LNCAP (cell line): ENCODE measurements around the gene ALPI.

Experiments used
- TF ChIP-seq, protein P1 (sequence below): fragments of 450-650 bp; IDR thresholded peaks from 2 replicates; pipeline ENCODE4 v1.5.1; 2017; ENCODE audit warnings: mild to moderate bottlenecking

The ALPI gene

GRCh38 chr2:232420073-232420454, 35.9 kb upstream of the ALPI start:
- TF ChIP-seq, protein P1, sequence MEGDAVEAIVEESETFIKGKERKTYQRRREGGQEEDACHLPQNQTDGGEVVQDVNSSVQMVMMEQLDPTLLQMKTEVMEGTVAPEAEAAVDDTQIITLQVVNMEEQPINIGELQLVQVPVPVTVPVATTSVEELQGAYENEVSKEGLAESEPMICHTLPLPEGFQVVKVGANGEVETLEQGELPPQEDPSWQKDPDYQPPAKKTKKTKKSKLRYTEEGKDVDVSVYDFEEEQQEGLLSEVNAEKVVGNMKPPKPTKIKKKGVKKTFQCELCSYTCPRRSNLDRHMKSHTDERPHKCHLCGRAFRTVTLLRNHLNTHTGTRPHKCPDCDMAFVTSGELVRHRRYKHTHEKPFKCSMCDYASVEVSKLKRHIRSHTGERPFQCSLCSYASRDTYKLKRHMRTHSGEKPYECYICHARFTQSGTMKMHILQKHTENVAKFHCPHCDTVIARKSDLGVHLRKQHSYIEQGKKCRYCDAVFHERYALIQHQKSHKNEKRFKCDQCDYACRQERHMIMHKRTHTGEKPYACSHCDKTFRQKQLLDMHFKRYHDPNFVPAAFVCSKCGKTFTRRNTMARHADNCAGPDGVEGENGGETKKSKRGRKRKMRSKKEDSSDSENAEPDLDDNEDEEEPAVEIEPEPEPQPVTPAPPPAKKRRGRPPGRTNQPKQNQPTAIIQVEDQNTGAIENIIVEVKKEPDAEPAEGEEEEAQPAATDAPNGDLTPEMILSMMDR, result no peak

DNA sequence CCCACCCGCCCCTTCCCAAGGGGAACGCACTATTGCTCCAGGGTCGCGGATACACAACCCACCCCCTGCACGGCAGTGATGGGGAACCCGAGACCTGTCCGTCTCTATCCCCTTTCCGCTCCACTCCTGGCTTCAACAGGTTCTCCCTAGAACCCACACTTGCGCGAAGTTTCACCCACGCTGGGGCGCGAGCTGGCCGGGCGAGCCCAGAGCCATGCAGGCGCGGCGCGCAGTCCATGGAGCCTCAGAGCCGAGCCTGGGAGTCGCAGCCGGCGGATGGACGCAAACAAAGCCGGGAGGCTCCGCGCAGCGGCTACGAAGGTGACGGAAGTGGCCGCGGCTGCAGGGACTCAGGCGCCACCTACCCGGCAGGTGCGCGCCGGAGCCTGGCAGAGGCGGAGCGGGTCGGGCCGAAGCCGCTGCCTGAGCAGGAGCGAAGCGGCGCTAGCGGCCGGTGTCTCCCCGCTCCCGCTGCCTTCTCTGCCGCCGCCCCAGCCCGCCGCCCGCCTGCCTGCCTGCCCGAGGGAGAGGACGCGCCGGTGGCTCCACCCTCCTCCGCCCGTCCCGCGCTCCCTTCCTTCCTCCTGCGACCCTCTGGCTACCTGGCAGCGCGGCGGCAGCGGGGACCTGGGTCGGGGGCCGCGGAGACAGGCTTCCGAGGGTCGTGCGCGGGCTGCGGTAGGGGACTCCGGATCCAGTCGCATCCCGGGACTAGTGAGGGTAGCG, 35.3 kb upstream of the ALPI start:
- TF ChIP-seq, protein P1, result no peak; the same call in 1 of the 2 replicates

- TF ChIP-seq, protein P1, result no peak
These were observed 34.7 kb upstream of the ALPI start for GRCh38 chr2:232421189-232421785.

DNA sequence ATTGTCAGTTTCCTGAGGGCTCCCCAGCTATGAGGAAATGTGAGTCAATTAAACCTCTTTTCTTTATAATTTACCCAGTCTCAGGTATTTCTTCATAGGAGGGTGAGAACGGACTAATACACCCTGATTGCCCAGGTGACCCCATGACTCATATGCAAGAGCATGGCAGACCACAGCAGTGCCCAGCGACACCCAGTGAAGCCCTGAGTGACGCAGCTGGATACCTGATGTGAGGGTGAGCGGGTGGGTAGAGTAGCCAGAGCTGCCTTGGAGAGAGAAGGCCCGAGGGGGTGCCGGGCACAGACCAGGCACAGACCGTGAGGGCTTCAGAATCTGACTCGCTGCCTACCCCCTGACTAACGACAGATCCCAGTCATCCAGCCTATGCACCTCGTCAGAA, 33.9 kb upstream of the ALPI start:
- TF ChIP-seq, protein P1, result no peak

DNA sequence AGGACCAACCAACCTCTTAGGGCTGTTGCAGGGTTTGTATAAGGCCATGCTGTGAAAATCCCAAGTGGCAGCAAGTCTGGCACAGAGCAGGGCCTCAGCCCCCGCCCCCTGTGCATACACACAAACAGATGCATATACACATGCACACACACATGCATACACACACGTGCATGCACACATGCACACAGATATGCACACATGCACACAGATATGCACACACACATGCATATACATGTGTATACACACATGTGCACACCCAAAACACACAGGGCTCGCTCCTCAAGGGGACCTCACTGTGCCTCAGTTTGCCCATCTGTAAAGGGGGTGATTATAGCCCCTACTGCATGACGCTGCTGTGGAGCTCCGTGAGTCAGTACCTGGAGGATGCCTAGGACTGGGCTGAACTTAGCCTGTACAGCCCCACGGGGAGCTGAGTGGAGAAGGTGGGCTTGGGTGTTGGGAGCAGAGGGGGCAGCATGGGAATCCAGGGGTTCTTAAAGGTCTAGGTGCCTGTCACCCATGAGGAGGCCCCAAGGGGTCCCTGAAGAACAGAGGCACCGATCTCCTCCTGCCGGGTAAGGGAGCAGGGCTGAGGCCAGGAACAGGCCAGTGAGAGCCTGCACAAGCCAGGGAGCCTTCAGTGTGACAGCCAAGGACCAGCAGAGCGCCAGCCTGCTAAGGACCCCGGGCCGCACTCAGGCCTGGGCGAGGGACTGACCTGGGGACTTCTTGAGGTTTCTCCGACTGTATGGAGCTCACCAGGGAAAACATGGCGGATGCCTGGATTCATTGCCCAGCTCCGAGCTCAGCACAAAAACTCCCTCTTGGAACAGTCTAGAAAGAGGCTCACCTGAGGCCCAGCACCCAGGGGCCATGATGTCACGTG, 24.0 kb upstream of the ALPI start:
- TF ChIP-seq, protein P1, result no peak

DNA sequence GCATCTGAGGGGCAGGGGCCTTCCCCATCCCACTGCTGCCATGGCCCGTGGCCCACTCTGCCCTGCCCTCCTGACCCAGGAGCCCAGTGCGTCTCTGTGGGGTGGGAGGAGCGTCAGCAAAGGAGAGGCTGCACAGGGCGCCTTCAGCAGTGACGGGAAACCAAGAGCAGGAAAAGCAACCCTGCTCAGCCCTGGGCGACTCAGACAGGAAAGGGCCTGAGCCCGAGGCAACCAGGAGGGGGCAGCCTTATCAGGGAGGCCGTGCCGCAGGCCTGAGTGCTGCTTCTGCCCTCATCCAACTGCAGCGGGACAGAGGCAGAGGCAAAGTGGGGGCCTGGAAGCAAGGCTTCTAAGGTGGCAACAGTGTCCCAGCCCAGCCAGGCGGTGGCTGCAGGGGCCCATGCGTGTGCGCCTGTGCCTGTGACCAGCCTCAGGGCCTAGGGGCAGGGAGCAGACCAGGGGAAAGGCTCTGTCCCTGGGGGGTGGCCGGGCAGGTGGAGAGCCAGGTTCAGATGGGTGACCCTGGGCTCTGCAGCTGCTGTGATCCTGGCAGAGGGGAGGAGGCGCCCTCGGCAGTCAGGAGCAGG, 23.3 kb upstream of the ALPI start:
- TF ChIP-seq, protein P1, result 0 out of 2 replicates have a peak, but pooled peaks have one; percentile 13

- TF ChIP-seq, protein P1, result no peak
These were observed 21.9 kb upstream of the ALPI start for GRCh38 chr2:232434091-232434490.
